Neuronal stem cell (in vitro differentiated cells): ENCODE data around the gene FILIP1L.

Experiments
- DNase-seq: peaks from one replicate; pipeline ENCODE4 v3.0.0-alpha.2; 2013; ENCODE audit warnings: low spot score
- H2AFZ ChIP-seq: one replicate; pipeline ENCODE4 v1.6.1; 2013; ENCODE audit warnings: mild to moderate bottlenecking, low read length, inconsistent platforms
- H2AK5ac ChIP-seq: 2 replicates; pipeline ENCODE4 v1.6.1; 2013; ENCODE audit warnings: low read depth, mild to moderate bottlenecking, inconsistent platforms, low read length, moderate library complexity, mixed read lengths
- H2BK120ac ChIP-seq: 2 replicates; pipeline ENCODE4 v1.6.1; 2013; ENCODE audit warnings: low read depth, mild to moderate bottlenecking, inconsistent platforms, low read length, moderate library complexity, mixed read lengths
- H2BK12ac ChIP-seq: one replicate; pipeline ENCODE4 v1.6.1; 2013; ENCODE audit warnings: low read length, inconsistent platforms
- H2BK15ac ChIP-seq: 2 replicates; pipeline ENCODE4 v1.6.1; 2013; ENCODE audit warnings: mild to moderate bottlenecking, low read length, inconsistent platforms, mixed read lengths
- H2BK5ac ChIP-seq: one replicate; pipeline ENCODE4 v1.6.1; 2013; ENCODE audit warnings: inconsistent platforms, mild to moderate bottlenecking, low read length, moderate library complexity
- H3K14ac ChIP-seq: one replicate; pipeline ENCODE4 v1.6.1; 2013; ENCODE audit warnings: low read length, inconsistent platforms
- H3K18ac ChIP-seq: 2 replicates; pipeline ENCODE4 v1.6.1; 2013; ENCODE audit warnings: low read length, inconsistent platforms
- H3K23ac ChIP-seq: 2 replicates; pipeline ENCODE4 v1.6.1; 2013; ENCODE audit warnings: low read depth, mild to moderate bottlenecking, mixed read lengths, low read length, inconsistent platforms; ENCODE audit not compliant: poor library complexity
- H3K27ac ChIP-seq: replicated peaks from 3 replicates; pipeline ENCODE4 v1.5.1; 2013; ENCODE audit warnings: low read length, inconsistent platforms
- H3K27me3 ChIP-seq, 3 experiments: 2 replicates each; pipeline ENCODE4 v1.6.1; 2013; ENCODE audit warnings: low read length in 3 of 3, mild to moderate bottlenecking in 2 of 3, inconsistent platforms in 1 of 3, low read depth in 1 of 3, mixed read lengths in 1 of 3, moderate library complexity in 1 of 3; ENCODE audit not compliant: control insufficient read depth in 3 of 3, insufficient read depth in 3 of 3
- H3K36me3 ChIP-seq, 2 donors: replicated peaks in 1 of 2; 2 replicates each; pipeline ENCODE4 v1.6.1; 2013; ENCODE audit warnings: low read length in 2 of 2; ENCODE audit not compliant: control insufficient read depth in 2 of 2, insufficient read depth in 2 of 2
- H3K4ac ChIP-seq: 2 replicates; pipeline ENCODE4 v1.6.1; 2013; ENCODE audit warnings: inconsistent platforms, mild to moderate bottlenecking, low read length, moderate library complexity
- H3K4me1 ChIP-seq, 2 donors: 1 replicate in 1 of 2; 2 replicates in 1 of 2; pipeline ENCODE4 v1.6.1; 2013; ENCODE audit warnings: low read length in 2 of 2, low read depth in 1 of 2; ENCODE audit not compliant: control insufficient read depth in 2 of 2, insufficient read depth in 1 of 2
- H3K4me2 ChIP-seq: one replicate; pipeline ENCODE4 v1.6.1; 2013; ENCODE audit warnings: mild to moderate bottlenecking, low read length, inconsistent platforms; ENCODE audit not compliant: insufficient read depth, poor library complexity, severe bottlenecking
- H3K4me3 ChIP-seq, 2 donors: 2 replicates each; pipeline ENCODE4 v1.5.1; 2013; ENCODE audit warnings: low read length in 2 of 2, mild to moderate bottlenecking in 2 of 2, inconsistent platforms in 1 of 2, moderate library complexity in 1 of 2
- H3K79me1 ChIP-seq: one replicate; pipeline ENCODE4 v1.6.1; 2013; ENCODE audit warnings: low read depth, mild to moderate bottlenecking, inconsistent platforms, low read length, moderate library complexity
- H3K9ac ChIP-seq: one replicate; pipeline ENCODE4 v1.6.1; 2013; ENCODE audit warnings: mild to moderate bottlenecking, low read depth, low read length, inconsistent platforms; ENCODE audit not compliant: poor library complexity
- H3K9me3 ChIP-seq, 2 donors: replicated peaks in 1 of 2; 2 replicates each; pipeline versions ENCODE3 to v1.6.1; 2013; ENCODE audit warnings: low read length in 2 of 2, mild to moderate bottlenecking in 2 of 2, inconsistent platforms in 1 of 2, low read depth in 1 of 2, mixed read lengths in 1 of 2, moderate library complexity in 1 of 2; ENCODE audit not compliant: control insufficient read depth in 2 of 2, insufficient read depth in 1 of 2
- H4K8ac ChIP-seq: one replicate; pipeline ENCODE4 v1.6.1; 2013; ENCODE audit warnings: low read depth, mild to moderate bottlenecking, inconsistent platforms, low read length, moderate library complexity
- H4K91ac ChIP-seq: one replicate; pipeline ENCODE4 v1.6.1; 2013; ENCODE audit warnings: low read length, low read depth, mild to moderate bottlenecking, inconsistent platforms; ENCODE audit not compliant: poor library complexity
- WGBS, 2 donors: extraction: QIAGEN DNeasy Blood & Tissue Kit; methylation state at CpG; one replicate each; pipeline ENCODE4 v1.1.7; 2013; ENCODE audit warnings: missing lambda C conversion rate in 2 of 2, mixed read lengths in 1 of 2; ENCODE audit not compliant: insufficient read length in 2 of 2, insufficient replicate concordance in 1 of 2; ENCODE audit errors: extremely low coverage in 2 of 2; 5-methylcytosine and 5-hydroxymethylcytosine counted together

The FILIP1L gene

DNA sequence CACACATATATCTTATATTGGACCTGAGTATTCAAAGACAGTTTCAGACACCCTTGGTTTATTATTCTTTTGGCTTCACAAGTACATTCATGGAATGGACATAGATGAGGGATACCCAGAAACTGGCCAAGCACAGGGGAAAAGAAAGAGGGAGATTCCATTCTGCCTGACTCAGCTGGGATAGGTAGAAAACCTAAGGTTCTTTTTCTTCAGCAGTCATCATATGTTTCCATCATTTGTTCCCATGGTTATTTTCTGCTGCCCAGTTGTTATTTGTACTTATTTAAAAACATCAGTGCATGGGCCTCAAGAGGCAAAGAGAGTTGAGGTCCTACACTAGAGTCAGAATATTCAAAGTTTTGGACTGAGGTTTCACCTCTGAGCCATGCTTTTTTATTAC lies 91.8 kb downstream of the FILIP1L start:
- Histone ChIP-seq H2BK5ac (no peak overlapping the region), H3K23ac (no peak overlapping the region), H3K36me3 (no peaks in the 10 kb centered on the region), H3K4ac (no peak overlapping the region), H2BK15ac (no peak overlapping the region), H3K4me1 (no peaks in the 10 kb centered on the region), H2AK5ac (no peak overlapping the region), H3K27me3 (no peaks in the 10 kb centered on the region), H3K9me3 (no peaks in the 10 kb centered on the region), H4K91ac (no peak overlapping the region), H3K27ac (no peak overlapping the region), H3K79me1 (no peaks in the 10 kb centered on the region), H4K8ac (no peak overlapping the region), H3K4me2 (no peak overlapping the region), H3K4me3 (no peak overlapping the region), H3K18ac (no peak overlapping the region), H2AFZ (no peak overlapping the region), H3K9ac (no peak overlapping the region), H3K14ac (no peak overlapping the region), H2BK120ac (no peak overlapping the region), H2BK12ac (no peak overlapping the region)
- DNase-seq, result no peak

GRCh38 chr3:100020876-100021644 lies 93.2 kb downstream of the FILIP1L start:
- H3K14ac ChIP-seq, result no peak overlapping the region
- no peaks in the 10 kb centered on the region for H3K9me3 ChIP-seq
- H3K79me1 ChIP-seq, result no peaks in the 10 kb centered on the region
- no peak overlapping the region for H3K27ac ChIP-seq
- WGBS, 2 donors, result no CpG with 5 or more reads among the region's 9 CpGs
- H3K4ac ChIP-seq, result no peak overlapping the region
- no peak overlapping the region for H3K23ac ChIP-seq
- H2BK120ac ChIP-seq, result no peak overlapping the region
- H4K91ac ChIP-seq, result no peak overlapping the region
- H3K27me3 ChIP-seq, result no peaks in the 10 kb centered on the region
- no peak overlapping the region for H2AFZ ChIP-seq
- H4K8ac ChIP-seq, result no peak overlapping the region
- no peaks in the 10 kb centered on the region for H3K4me1 ChIP-seq
- no peak overlapping the region for H3K18ac ChIP-seq
- H3K4me3 ChIP-seq, result no peak overlapping the region
- no peak overlapping the region for H3K4me2 ChIP-seq
- no peak overlapping the region for H3K9ac ChIP-seq
- H2BK5ac ChIP-seq, result no peak overlapping the region
- H3K36me3 ChIP-seq, result no peaks in the 10 kb centered on the region
- H2BK12ac ChIP-seq, result no peak overlapping the region
- no peak overlapping the region for H2BK15ac ChIP-seq
- H2AK5ac ChIP-seq, result no peak overlapping the region
- no peak for DNase-seq

- no peaks in the 10 kb centered on the region for H3K79me1 ChIP-seq
- no peak overlapping the region for H3K23ac ChIP-seq
- no peak overlapping the region for H2BK15ac ChIP-seq
- H3K4me3 ChIP-seq, result no peak overlapping the region
- no peak overlapping the region for H3K4ac ChIP-seq
- H3K9ac ChIP-seq, result no peak overlapping the region
- H2BK12ac ChIP-seq, result no peak overlapping the region
- no peak overlapping the region for H3K14ac ChIP-seq
- no peak overlapping the region for H2BK5ac ChIP-seq
- no peak overlapping the region for H2AFZ ChIP-seq
- H3K18ac ChIP-seq, result no peak overlapping the region
- no CpG with 5 or more reads among the region's 1 CpG for WGBS, 2 donors
- H4K8ac ChIP-seq, result no peak overlapping the region
- H2AK5ac ChIP-seq, result no peak overlapping the region
- H3K4me2 ChIP-seq, result no peak overlapping the region
- H4K91ac ChIP-seq, result no peak overlapping the region
- peaks cover 0 to 6% of the 10 kb centered on the region in 2 donors for H3K9me3 ChIP-seq
- no peak overlapping the region for H2BK120ac ChIP-seq
- H3K27me3 ChIP-seq, result no peaks in the 10 kb centered on the region
- DNase-seq, result no peak
- no peak overlapping the region for H3K27ac ChIP-seq
- no peaks in the 10 kb centered on the region for H3K36me3 ChIP-seq
- no peaks in the 10 kb centered on the region for H3K4me1 ChIP-seq
These were observed 94.6 kb downstream of the FILIP1L start for GRCh38 chr3:100019719-100020118.

DNA sequence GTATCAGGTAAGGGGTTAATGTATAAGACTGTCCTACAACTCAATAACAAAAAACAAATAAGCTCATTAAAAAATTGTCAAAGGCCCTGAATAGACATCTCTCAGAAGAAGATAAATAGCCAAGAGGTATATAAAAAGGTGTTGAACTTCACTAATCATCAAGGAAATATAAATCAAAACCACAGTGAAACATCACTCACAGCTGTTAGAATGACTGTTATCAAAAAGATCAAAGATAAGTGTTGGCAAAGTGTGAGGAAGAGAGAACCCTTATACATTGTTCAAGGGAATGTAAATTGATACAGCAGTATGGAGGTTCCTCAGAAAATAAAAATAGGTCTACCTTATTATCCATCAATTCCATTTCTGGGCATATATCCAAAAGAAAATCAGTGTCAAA lies 95.5 kb downstream of the FILIP1L start:
- no peaks in the 10 kb centered on the region for H3K79me1 ChIP-seq
- no peak overlapping the region for H3K14ac ChIP-seq
- H2BK5ac ChIP-seq, result no peak overlapping the region
- H3K4ac ChIP-seq, result no peak overlapping the region
- no peak overlapping the region for H2BK120ac ChIP-seq
- no peak overlapping the region for H3K23ac ChIP-seq
- no peaks in the 10 kb centered on the region for H3K27me3 ChIP-seq
- peaks cover 0 to 6% of the 10 kb centered on the region in 2 donors for H3K9me3 ChIP-seq
- no peak overlapping the region for H3K9ac ChIP-seq
- no peak overlapping the region for H4K8ac ChIP-seq
- no peak overlapping the region for H3K18ac ChIP-seq
- DNase-seq, result no peak
- H4K91ac ChIP-seq, result no peak overlapping the region
- H3K4me3 ChIP-seq, result no peak overlapping the region
- no peak overlapping the region for H3K27ac ChIP-seq
- no peak overlapping the region for H2BK12ac ChIP-seq
- H2AFZ ChIP-seq, result no peak overlapping the region
- H3K4me2 ChIP-seq, result no peak overlapping the region
- H2BK15ac ChIP-seq, result no peak overlapping the region
- no peaks in the 10 kb centered on the region for H3K36me3 ChIP-seq
- H3K4me1 ChIP-seq, result no peaks in the 10 kb centered on the region
- no peak overlapping the region for H2AK5ac ChIP-seq
